Measurements from ENCODE around the gene NT5C3A.

- TF ChIP-seq CTCF (conservative IDR thresholded peaks at IDR 0.05; ENCODE audit: low read depth, low read length) (peak; percentile 78), EZH2 (IDR thresholded peaks at IDR 0.05; ENCODE audit: low read length, unreplicated experiment) (no peak)
Measured at GRCh38 chr7:33050535-33051318, 11.8 kb downstream of the NT5C3A start.
